Glutamatergic neuron (in vitro differentiated cells): Measurements from ENCODE around the gene MSRB1. TPM values are rescaled to one million over a fixed set of nuclear protein-coding genes. Genes with fewer than 3 reads are reported as not detected.
"Not testable (repeated sequence)": the region's sequence is repeated elsewhere in the genome, so short reads cannot be mapped to it uniquely, and the experiment has no call there.

Source experiments
- DNase-seq: peaks from one replicate; pipeline ENCODE4 v3.0.0; 2022
- H3K27ac Mint-ChIP-seq: one replicate; pipeline ENCODE4 v1.8.0; 2020; ENCODE audit warnings: mild to moderate bottlenecking, mixed read lengths, inconsistent platforms; ENCODE audit not compliant: unreplicated experiment
- H3K27me3 Mint-ChIP-seq: one replicate; pipeline ENCODE4 v1.8.0; 2020; ENCODE audit warnings: mild to moderate bottlenecking, moderate library complexity, mixed read lengths, inconsistent platforms; ENCODE audit not compliant: unreplicated experiment
- H3K36me3 Mint-ChIP-seq: one replicate; pipeline ENCODE4 v1.8.0; 2020; ENCODE audit warnings: mild to moderate bottlenecking, mixed read lengths, inconsistent platforms; ENCODE audit not compliant: unreplicated experiment
- H3K4me1 Mint-ChIP-seq: one replicate; pipeline ENCODE4 v1.8.0; 2020; ENCODE audit warnings: mild to moderate bottlenecking, low read depth, mixed read lengths, inconsistent platforms; ENCODE audit not compliant: unreplicated experiment
- H3K4me3 Mint-ChIP-seq: one replicate; pipeline ENCODE4 v1.8.0; 2020; ENCODE audit warnings: mild to moderate bottlenecking, mixed read lengths, inconsistent platforms; ENCODE audit not compliant: unreplicated experiment
- H3K9me3 Mint-ChIP-seq: one replicate; pipeline ENCODE4 v1.8.0; 2020; ENCODE audit warnings: mild to moderate bottlenecking, moderate library complexity, mixed read lengths, inconsistent platforms; ENCODE audit not compliant: unreplicated experiment
- CTCF ChIP-seq: fragments of 200-600 bp; sonication (generic); IDR thresholded peaks from one replicate; pipeline ENCODE4 v1.5.0; 2021; ENCODE audit not compliant: partially characterized antibody, unreplicated experiment
- total RNA-seq: library from RNA; stranded (reverse); fragmentation: NEBNext Ultra II Directional; extraction: Animal tissue kit (Norgen Biotek cat#: 25700); gene quantifications from one replicate; pipeline ENCODE4 v1.2.1, GENCODE V29; 2021; ENCODE audit not compliant: unreplicated experiment

The MSRB1 gene
- total RNA-seq, 1 donor from 2014 or later = 50.9 TPM

DNA sequence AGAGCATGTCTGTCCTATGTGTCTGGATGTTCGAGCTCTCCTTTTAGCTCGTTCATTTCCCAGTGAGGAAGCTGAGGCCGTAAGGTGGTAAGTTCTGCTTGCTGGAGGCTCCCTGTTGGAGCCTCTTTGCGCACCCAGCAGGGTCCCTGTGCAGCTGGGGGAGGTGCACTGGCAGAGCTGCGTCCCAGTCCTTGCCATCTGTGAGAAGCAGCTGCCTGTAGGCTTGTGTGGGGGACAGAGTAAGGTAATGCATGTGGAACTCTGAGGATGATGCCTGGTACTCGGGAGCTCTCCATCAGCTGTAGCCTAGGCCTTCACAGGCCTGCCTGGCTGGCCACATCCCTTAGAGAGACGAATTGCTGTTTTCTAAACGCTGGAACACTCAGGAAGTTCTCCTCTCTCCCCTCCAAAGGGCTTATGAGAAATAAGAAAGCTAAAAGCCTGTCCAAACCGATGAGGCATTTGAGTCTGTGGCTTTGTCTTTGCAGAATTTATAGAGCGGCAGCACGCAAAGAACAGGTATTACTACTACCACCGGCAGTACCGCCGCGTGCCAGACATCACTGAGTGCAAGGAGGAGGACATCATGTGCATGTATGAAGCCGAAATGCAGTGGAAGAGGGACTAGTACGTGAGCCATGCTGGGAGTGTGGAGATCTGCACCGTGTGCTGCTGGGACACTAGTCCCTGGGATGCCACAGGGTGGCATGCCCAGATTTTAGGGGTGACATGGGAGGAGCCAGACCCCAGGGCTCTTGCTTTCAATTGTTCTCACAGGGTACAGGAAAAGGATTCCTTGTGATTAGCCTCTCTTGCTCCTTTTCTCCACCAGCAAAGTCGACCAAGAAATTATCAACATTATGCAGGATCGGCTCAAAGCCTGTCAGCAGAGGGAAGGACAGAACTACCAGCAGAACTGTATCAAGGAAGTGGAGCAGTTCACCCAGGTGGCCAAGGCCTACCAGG lies 17.9 kb upstream of the MSRB1 start:
- DNase-seq = peak; percentile 71
- Mint-ChIP-seq H3K36me3 (no peaks in the 10 kb centered on the region), H3K4me3 (peak overlapping the region; percentile 90), H3K4me1 (peaks cover 18% of the 10 kb centered on the region), H3K27me3 (peaks cover 13% of the 10 kb centered on the region), H3K27ac (peak overlapping the region; percentile 76), H3K9me3 (peaks cover 19% of the 10 kb centered on the region)
- TF ChIP-seq CTCF = no peak

DNA sequence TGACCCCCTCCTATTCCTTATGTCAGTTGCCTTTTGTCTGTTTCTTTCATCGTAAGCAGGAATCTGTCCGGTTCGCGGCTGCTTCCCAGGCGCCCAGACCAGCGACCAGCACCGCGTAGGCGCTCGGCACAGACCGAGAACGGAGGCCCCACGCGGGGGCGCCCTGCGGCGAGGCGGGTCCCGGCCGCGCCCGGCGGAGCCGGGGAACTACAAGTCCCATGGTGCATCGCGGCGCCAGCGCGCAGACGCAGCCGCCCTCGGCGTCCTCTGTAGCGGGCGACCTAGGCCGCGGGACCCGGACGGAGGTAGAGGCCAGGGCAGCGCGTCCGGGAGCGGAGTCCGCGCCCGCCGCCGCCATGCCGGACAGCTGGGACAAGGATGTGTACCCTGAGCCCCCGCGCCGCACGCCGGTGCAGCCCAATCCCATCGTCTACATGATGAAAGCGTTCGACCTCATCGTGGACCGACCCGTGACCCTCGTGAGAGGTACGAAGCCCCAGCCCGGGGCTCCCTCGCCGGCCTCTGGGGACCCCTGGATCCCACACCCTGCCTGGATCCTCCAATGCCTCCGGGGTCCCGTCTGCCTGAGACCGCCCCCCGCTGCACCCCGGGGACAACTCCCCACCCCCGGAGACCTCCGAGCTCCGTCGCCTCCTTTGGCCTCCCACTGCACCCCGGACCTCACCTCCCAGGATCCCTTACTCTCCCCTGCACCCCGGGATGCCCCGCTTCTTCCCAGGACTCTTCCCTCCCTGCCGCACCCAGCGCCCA lies 16.5 kb upstream of the MSRB1 start, which contains the start of gene NDUFB10:
Gene NDUFB10 (plus strand): TSS at position 270 of the 771 bp plus-strand sequence. CDS start 87 bp downstream, at position 357.
- H3K36me3 Mint-ChIP-seq = no peaks in the 10 kb centered on the region
- H3K27me3 Mint-ChIP-seq = peaks cover 8% of the 10 kb centered on the region
- peak; percentile 38 for TF ChIP-seq CTCF
- peak; percentile 96 for DNase-seq
- peak within 1 kb of the TSS; percentile 90 for H3K4me3 Mint-ChIP-seq
- peaks cover 16% of the 10 kb centered on the region for H3K9me3 Mint-ChIP-seq
- H3K27ac Mint-ChIP-seq = peak within 1 kb of the TSS; percentile 82
- H3K4me1 Mint-ChIP-seq = peaks cover 18% of the 10 kb centered on the region

- DNase-seq = no peak
- TF ChIP-seq CTCF = no peak
- Mint-ChIP-seq H3K9me3 (peaks cover 12% of the 10 kb centered on the region), H3K4me1 (peaks cover 16% of the 10 kb centered on the region), H3K27me3 (peaks cover 5% of the 10 kb centered on the region), H3K36me3 (no peaks in the 10 kb centered on the region), H3K27ac (peak overlapping the region; percentile 82), H3K4me3 (peak overlapping the region; percentile 90)
These were observed 15.8 kb upstream of the MSRB1 start for GRCh38 chr16:1958715-1959268.

GRCh38 chr16:1958143-1958491 lies 15.1 kb upstream of the MSRB1 start:
- H3K4me3 Mint-ChIP-seq, H3K27ac Mint-ChIP-seq, DNase-seq, H3K27me3 Mint-ChIP-seq, H3K36me3 Mint-ChIP-seq: not testable (repeated sequence)
- H3K9me3 Mint-ChIP-seq = peaks cover 12% of the 10 kb centered on the region
- H3K4me1 Mint-ChIP-seq = peaks cover 13% of the 10 kb centered on the region

DNA sequence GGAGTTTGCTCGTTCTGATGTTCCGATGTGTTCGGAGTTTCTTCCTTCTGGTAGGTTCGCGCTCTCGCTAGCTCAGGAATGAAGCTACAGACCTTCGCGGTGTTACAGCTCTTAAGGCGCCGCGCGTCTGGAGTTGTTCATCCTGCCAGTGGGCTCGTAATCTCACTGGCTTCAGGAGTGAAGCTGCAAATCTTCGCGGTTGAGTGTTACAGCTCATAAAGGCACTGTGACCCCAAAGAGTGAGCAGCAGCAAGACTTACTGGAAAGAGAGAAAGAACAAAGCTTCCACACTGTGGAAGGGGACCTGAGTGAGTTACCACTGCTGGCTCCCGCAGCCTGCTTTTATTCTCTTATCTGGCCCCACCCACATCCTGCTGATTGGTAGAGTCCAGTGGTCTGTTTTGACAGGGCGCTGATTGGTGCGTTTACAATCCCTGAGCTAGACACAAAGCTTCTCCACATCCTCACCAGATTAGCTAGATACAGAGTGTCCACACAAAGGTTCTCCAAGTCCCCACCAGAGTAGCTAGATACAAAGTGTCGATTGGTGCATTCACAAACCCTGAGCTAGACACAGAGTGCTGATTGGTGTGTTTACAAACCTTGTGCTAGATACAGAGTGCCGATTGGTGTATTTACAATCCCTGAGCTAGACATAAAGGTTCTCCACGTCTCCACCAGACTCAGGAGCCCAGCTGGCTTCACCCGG lies 14.6 kb upstream of the MSRB1 start:
- H3K9me3 Mint-ChIP-seq = peaks cover 12% of the 10 kb centered on the region

More for the DNA sequence above, 14.6 kb upstream of the MSRB1 start:
- DNase-seq, H3K4me3 Mint-ChIP-seq, H3K36me3 Mint-ChIP-seq, H3K27ac Mint-ChIP-seq, H3K27me3 Mint-ChIP-seq: not testable (repeated sequence)
- peaks cover 11% of the 10 kb centered on the region for H3K4me1 Mint-ChIP-seq
